HG03565 (cell line): Measurements from ENCODE around the gene TCAIM.

ENCODE experiments used
- ATAC-seq: cut with Tn5 transposase; IDR thresholded peaks from one replicate; pipeline ENCODE4 v1.9.1; 2021; ENCODE audit warnings: mild to moderate bottlenecking, moderate library complexity; ENCODE audit not compliant: unreplicated experiment

The TCAIM gene

DNA sequence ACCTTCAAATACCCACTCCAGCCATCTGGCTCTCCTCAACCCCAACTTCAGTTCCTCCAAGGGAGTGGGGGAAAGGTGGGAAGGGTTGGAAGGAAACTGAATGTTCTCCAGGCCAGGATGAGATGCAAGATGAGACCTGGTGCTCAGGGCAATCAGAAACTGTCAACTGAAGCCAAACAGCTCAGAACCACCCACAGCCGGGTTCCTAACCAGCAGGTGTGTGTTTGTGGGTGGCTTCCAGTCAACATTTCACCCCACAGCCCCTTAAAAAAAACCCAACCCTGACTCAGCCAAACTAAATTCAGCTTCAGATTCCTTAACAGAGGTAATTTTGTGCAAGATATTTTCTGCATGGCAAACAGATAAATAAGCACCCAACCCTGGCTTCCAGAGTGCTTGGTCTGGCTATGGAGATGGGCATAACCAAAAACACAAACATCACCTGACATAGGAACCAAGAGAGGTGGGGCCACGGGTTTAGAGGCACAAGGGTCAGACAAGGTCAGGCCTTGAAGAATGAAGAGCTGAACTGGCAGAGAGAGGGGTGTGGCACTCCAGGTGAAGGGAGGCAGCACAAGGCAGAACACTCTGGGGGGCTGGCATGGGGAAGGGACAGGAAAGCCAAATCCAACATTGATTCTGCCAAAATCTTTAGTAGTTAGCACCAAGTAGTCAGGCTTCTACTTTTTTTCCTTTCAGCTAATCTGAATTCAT is 104.2 kb downstream of the TCAIM start:
- ATAC-seq = no peak

DNA sequence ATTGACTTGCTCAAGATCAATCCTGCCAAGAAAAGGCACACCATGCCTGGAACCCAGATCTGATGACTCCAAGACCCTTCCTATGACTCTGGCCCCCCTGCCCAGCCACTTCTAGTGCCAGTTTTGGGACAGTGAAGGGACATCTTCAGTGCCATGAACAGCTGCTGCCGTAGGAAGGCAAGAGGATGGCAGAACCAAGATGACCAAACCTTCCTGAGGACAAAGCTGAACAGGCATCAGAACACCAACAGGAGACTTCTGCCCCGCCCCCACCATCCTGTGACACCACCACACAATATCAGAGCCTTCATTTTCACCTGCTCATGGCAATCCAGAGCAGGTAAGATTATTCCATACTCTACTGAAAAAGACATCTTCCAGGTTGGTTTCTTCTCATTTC is 105.9 kb downstream of the TCAIM start:
- ATAC-seq = no peak

DNA sequence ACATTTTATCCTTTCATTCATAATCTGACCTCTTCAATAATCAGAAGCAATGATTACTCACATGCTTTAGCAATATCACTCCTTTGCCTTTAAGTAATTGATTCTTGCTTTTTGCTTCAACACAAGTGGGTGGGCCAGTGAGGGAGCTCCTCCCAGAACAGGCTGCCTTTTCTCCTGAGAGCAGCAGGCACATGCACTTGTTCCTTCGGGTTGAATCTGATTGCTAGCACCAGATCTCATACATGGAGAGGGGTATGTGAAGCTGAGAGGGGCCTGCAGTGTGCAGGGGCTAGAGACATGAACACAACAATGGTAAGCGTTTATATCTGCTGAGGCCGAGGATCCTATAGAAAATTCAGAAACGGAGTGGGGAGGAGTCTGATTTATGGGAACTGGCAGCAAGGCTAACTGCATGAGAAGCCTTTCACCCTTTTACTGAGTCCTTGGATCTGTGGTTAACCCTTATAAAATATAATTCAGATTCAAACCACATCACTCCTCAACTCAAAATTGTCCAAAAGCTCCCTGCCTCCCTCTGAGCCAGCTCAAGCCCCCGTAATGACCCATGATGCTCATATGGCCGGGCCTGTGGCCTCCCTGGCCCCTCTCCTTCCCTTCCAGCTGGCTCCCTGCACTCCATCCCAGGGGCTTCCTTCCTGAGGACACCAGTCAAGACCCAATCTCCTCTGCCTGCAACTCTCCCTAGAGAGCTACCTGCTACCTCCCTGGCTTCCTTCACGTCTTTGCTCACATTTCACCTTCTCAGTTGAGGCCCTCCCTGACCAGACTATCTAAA is 106.5 kb downstream of the TCAIM start:
- no peak for ATAC-seq

DNA sequence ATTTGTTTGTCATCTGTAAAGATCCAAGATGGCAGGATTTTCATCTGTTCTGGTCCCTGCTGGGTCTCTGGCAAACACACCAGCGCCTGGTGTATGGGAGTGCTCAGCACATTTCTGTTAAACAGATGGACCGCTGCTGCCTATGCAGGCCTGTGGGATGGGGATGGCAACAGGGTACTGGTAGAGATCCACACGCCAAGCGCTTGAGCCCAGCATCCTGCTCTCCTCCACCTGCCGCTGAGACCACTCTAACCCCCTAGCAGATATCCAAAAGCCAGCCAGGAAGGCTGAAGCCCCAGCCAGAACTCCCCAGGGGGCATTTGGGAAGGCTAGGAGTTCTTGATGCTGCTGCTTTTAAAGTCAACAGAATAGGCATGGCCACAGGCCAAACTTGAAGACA is 107.2 kb downstream of the TCAIM start:
- ATAC-seq = no peak

DNA sequence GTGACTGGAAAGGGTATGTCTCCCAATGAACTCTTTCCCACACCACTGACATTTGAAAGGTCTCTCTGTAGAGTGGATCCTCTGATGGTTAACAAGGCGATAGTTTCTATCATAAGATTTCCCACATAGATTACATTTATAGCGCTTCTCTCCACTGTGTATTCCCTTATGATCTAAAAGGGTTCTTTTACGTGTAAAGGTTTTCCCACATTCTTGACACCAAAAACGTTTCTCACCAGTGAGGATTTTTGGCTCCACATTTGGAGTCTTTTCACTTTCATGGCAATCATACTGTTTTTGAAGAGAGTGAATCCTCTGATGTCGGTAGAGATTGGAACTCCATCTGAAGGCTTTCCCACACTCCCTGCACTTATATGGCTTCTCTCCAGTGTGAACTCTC is 108.4 kb downstream of the TCAIM start:
- ATAC-seq = no peak

DNA sequence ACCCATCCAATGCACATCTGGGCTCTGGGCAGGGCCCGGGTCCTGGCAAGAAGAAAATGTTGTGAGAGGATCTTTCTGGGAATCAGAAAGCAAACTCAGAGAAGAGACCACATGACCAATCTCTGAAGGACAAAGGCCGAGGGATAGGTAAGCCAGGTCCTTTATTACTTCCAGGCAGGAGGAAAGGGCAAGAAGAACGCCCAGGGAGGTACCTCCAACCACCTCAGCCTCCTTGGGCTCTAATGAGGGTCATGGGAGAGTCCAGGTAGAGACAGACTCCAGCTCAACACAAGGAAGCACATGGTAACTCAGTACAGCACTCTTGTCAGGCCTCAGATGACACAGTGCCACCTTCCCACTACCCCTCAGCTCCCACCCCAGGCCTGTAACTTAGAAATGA is 112.9 kb downstream of the TCAIM start:
- no peak for ATAC-seq

DNA sequence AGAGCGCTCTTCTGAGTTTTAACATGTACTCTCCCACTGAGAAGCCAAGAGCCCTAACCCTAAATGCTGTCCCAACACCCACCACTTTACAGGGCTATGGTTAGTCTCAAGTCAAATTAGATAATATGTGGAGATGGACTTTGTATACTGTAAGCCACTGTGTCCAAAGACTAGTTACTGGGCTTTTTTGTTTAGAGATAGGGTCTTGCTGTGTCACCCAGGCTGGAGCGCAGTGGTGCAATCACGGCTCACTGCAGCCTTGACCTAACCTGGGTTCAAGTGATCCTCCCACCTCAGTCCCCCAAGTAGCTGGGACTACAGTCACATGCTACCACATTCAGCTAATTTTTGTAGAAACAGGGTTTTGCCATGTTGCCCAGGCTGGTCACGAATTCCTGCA is 115.7 kb downstream of the TCAIM start:
- ATAC-seq = no peak

DNA sequence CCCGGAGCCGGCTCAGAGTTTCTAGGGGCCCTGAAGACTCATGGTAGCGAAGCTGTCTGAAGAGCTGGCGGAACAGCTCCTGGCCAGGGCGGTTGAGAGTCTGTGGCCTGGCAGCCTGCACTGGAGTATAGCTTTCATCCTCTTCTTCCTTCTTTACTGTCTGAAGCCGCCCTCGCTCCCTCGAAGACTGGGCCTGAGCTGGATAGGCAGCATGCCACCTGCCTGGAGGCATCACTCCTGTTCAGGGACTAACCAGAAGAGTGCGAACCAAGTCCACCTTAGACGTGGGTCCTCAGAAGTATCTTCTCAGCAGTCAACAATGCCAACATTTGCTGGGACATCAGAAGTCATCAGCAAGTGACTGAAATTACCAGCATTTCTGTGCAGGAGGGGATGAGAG is 116.8 kb downstream of the TCAIM start:
- no peak for ATAC-seq
